ENCODE data around the gene STAU1.

DNA sequence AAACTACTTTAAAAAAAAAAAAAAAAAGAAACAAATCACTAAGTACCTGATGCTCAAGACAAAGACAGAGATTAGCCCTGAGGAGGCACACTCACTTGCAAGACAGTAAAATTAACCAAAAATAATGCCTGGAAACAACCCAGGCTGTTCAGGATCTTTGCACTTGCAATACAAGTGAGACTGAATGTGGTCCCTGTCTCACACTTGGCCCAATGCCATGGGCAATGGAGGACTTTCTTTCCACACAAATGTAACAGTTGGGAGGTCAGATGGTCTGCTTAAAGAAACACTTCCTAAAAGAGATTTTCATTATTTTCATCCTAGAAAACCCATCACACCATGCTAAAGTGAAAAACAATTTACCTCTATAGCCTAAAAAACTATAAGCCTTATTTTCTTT, 16.2 kb downstream of the STAU1 start:
- TF ChIP-seq, protein P1, sequence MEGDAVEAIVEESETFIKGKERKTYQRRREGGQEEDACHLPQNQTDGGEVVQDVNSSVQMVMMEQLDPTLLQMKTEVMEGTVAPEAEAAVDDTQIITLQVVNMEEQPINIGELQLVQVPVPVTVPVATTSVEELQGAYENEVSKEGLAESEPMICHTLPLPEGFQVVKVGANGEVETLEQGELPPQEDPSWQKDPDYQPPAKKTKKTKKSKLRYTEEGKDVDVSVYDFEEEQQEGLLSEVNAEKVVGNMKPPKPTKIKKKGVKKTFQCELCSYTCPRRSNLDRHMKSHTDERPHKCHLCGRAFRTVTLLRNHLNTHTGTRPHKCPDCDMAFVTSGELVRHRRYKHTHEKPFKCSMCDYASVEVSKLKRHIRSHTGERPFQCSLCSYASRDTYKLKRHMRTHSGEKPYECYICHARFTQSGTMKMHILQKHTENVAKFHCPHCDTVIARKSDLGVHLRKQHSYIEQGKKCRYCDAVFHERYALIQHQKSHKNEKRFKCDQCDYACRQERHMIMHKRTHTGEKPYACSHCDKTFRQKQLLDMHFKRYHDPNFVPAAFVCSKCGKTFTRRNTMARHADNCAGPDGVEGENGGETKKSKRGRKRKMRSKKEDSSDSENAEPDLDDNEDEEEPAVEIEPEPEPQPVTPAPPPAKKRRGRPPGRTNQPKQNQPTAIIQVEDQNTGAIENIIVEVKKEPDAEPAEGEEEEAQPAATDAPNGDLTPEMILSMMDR (IDR thresholded peaks at IDR 0.05) = no peak
- TF ChIP-seq POLR2A (IDR thresholded peaks at IDR 0.05) = no peak
